Fibroblast of lung (primary cell): ENCODE measurements around the gene AGPAT4. TPM values are rescaled to one million over a fixed set of nuclear protein-coding genes. Genes with fewer than 3 reads are reported as not detected.

Experiments used
- DNase-seq, 2 donors: peaks; one replicate each; pipeline versions ENCODE4 v3.0.0 to v3.0.0-alpha.2; 2010; ENCODE audit warnings: low read depth in 2 of 2
- H2AFZ ChIP-seq: 2 replicates; pipeline ENCODE4 v1.5.1; 2012; ENCODE audit warnings: low read length, control low read depth, inconsistent platforms
- H3K27ac ChIP-seq: 2 replicates; pipeline ENCODE4 v1.5.1; 2011; ENCODE audit warnings: low read length, control low read depth; ENCODE audit not compliant: insufficient read depth
- H3K27me3 ChIP-seq: 2 replicates; pipeline ENCODE4 v1.5.1; 2011; ENCODE audit warnings: mild to moderate bottlenecking, low read length; ENCODE audit not compliant: control insufficient read depth, insufficient read depth
- H3K36me3 ChIP-seq: 2 replicates; pipeline ENCODE4 v1.5.1; 2011; ENCODE audit warnings: low read length; ENCODE audit not compliant: control insufficient read depth, insufficient read depth
- H3K4me1 ChIP-seq: 2 replicates; pipeline ENCODE4 v1.5.1; 2011; ENCODE audit warnings: low read length; ENCODE audit not compliant: control insufficient read depth, insufficient read depth; ENCODE audit errors: extremely low read depth
- H3K4me2 ChIP-seq: 2 replicates; pipeline ENCODE4 v1.5.1; 2011; ENCODE audit warnings: low read length, control low read depth; ENCODE audit not compliant: insufficient read depth; ENCODE audit errors: extremely low read depth
- H3K4me3 ChIP-seq, 4 experiments: fragments of 200-600 bp in 1 of 4; sonication (generic) in 1 of 4; replicated peaks in 1 of 4; 2 replicates each; pipeline ENCODE4 v1.5.1; 2011 to 2016; ENCODE audit warnings: low read length in 4 of 4, low read depth in 3 of 4, mild to moderate bottlenecking in 3 of 4, control low read depth in 2 of 4, inconsistent platforms in 1 of 4, mixed read lengths in 1 of 4; ENCODE audit not compliant: insufficient read depth in 1 of 4; ENCODE audit errors: control extremely low read depth in 1 of 4
- H3K79me2 ChIP-seq: 2 replicates; pipeline ENCODE4 v1.5.1; 2012; ENCODE audit warnings: mild to moderate bottlenecking, low read length, inconsistent platforms; ENCODE audit not compliant: control insufficient read depth, insufficient read depth
- H3K9ac ChIP-seq: 2 replicates; pipeline ENCODE4 v1.5.1; 2011; ENCODE audit warnings: mild to moderate bottlenecking, low read length, control low read depth; ENCODE audit not compliant: insufficient read depth
- H3K9me3 ChIP-seq: 2 replicates; pipeline ENCODE4 v1.5.1; 2012; ENCODE audit warnings: low read depth, low read length; ENCODE audit not compliant: control insufficient read depth, insufficient read depth
- H4K20me1 ChIP-seq: 2 replicates; pipeline ENCODE4 v1.5.1; 2011; ENCODE audit warnings: low read length; ENCODE audit not compliant: control insufficient read depth, insufficient read depth; ENCODE audit errors: extremely low read depth
- CTCF ChIP-seq, 2 donors: IDR thresholded peaks in 1 of 2; conservative IDR thresholded peaks in 1 of 2; 1 replicate in 1 of 2; 2 replicates in 1 of 2; pipeline ENCODE4 v1.5.1; 2011 to 2012; ENCODE audit warnings: low read length in 2 of 2, control low read depth in 1 of 2, inconsistent platforms in 1 of 2, low read depth in 1 of 2, mild to moderate bottlenecking in 1 of 2
- EZH2 ChIP-seq: IDR thresholded peaks from 2 replicates; pipeline ENCODE4 v1.5.1; 2012; ENCODE audit warnings: low read length, control low read depth, mild to moderate bottlenecking; ENCODE audit errors: missing control alignments
- polyA plus RNA-seq, 2 donors: library from polyadenylated mRNA; depleted of rRNA in 1 of 2; stranded (reverse) in 1 of 2; unstranded in 1 of 2; fragments of >200 nt; gene quantifications; 2 replicates each; pipeline ENCODE4 v1.2.1, GENCODE V29; 2011 to 2012; ENCODE audit warnings: missing spikeins in 1 of 2
- total RNA-seq: library from RNA; depleted of rRNA; stranded (reverse); fragments of >200 nt; gene quantifications from 2 replicates; pipeline ENCODE4 v1.2.1, GENCODE V29; 2014

Gene AGPAT4
- total and polyA plus RNA-seq, 2 donors (not counting 1 experiment from before 2014, with no cell fraction given): 4.7 to 8.4 TPM

GRCh38 chr6:161251345-161251744 is 22.5 kb downstream of the AGPAT4 start:
- Histone ChIP-seq H2AFZ (no peak overlapping the region), H3K4me2 (no peak overlapping the region), H3K4me1 (no peaks in the 10 kb centered on the region), H3K27me3 (no peaks in the 10 kb centered on the region), H3K79me2 (no peaks in the 10 kb centered on the region), H3K36me3 (no peaks in the 10 kb centered on the region), H3K4me3 (no peak overlapping the region), H3K9ac (no peak overlapping the region), H3K9me3 (no peaks in the 10 kb centered on the region), H4K20me1 (no peaks in the 10 kb centered on the region), H3K27ac (no peak overlapping the region)
- DNase-seq: no peak
- TF ChIP-seq EZH2 (no peak), CTCF (conservative IDR thresholded peaks at IDR 0.05 in 1 of 2, IDR thresholded peaks at IDR 0.05 in 1 of 2; ENCODE audit: low read depth in 1 of 2, low read length in 2 of 2) (no peak)

- no peaks in the 10 kb centered on the region for H3K27me3 ChIP-seq
- DNase-seq: no peak
- no peak overlapping the region for H2AFZ ChIP-seq
- no peak overlapping the region for H3K27ac ChIP-seq
- H3K4me3 ChIP-seq: no peak overlapping the region
- no peaks in the 10 kb centered on the region for H3K36me3 ChIP-seq
- H3K4me1 ChIP-seq: no peaks in the 10 kb centered on the region
- no peaks in the 10 kb centered on the region for H3K79me2 ChIP-seq
- no peak overlapping the region for H3K9ac ChIP-seq
- TF ChIP-seq EZH2 (no peak), CTCF (conservative IDR thresholded peaks at IDR 0.05 in 1 of 2, IDR thresholded peaks at IDR 0.05 in 1 of 2; ENCODE audit: low read depth in 1 of 2, low read length in 2 of 2) (no peak)
- H3K4me2 ChIP-seq: no peak overlapping the region
- no peaks in the 10 kb centered on the region for H4K20me1 ChIP-seq
- H3K9me3 ChIP-seq: no peaks in the 10 kb centered on the region
Measured at GRCh38 chr6:161249327-161249726, 24.5 kb downstream of the AGPAT4 start.

DNA sequence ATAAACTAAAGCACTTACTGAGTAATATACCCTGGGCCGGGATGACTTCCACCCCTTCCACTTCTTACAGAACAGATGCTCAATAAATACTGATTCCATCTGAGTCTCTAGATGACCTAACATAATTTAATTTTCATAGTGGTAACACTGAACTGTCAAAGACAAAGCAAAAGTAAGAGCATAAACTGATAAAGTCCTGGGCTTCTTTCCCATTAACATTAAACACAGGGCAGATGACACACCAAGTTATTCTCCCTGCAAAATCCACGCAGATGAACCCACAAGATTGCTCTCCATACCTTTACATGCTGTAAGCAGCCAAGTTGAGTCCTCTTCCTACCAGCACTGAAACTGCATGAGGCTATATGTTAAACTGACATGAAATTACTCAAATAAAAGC is 27.1 kb downstream of the AGPAT4 start:
- Histone ChIP-seq H3K9ac (no peak overlapping the region), H3K79me2 (no peaks in the 10 kb centered on the region), H3K4me1 (no peaks in the 10 kb centered on the region), H2AFZ (no peak overlapping the region), H3K27me3 (no peaks in the 10 kb centered on the region), H3K4me3 (no peak overlapping the region), H3K36me3 (no peaks in the 10 kb centered on the region), H3K9me3 (no peaks in the 10 kb centered on the region), H3K4me2 (no peak overlapping the region), H3K27ac (no peak overlapping the region), H4K20me1 (no peaks in the 10 kb centered on the region)
- TF ChIP-seq EZH2 (no peak), CTCF (conservative IDR thresholded peaks at IDR 0.05 in 1 of 2, IDR thresholded peaks at IDR 0.05 in 1 of 2; ENCODE audit: low read depth in 1 of 2, low read length in 2 of 2) (no peak)
- peak in 1 of 2 donors; percentile 79 for DNase-seq
